HG02973 (cell line): ENCODE measurements around the gene PDE6A.

Source experiments
- ATAC-seq: cut with Tn5 transposase; IDR thresholded peaks from one replicate; pipeline ENCODE4 v1.9.1; 2021; ENCODE audit warnings: moderate library complexity; ENCODE audit not compliant: unreplicated experiment

PDE6A gene

GRCh38 chr5:149820536-149821510 is 123.8 kb downstream of the PDE6A start:
- no peak for ATAC-seq

GRCh38 chr5:149820012-149820411 is 124.6 kb downstream of the PDE6A start:
- no peak for ATAC-seq

DNA sequence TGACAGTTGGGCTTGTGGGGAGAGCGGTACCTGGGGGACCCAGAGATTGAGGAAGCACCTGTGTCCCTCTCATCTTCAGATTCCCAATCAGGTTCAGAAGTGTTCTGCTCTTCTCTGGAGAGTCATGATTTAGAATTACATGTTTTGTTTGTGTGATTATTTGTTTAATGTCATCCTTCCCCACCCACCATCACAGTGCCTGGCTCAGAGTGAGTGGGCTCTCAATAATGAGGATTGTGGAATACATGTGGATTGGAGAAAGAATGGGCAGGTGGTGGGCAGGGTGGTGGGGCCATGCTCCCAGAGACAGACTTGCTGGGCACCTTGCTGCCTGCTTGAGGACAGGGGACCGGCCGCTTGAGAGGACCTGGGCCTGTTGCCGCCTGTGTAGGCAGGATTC is 126.5 kb downstream of the PDE6A start:
- no peak for ATAC-seq

DNA sequence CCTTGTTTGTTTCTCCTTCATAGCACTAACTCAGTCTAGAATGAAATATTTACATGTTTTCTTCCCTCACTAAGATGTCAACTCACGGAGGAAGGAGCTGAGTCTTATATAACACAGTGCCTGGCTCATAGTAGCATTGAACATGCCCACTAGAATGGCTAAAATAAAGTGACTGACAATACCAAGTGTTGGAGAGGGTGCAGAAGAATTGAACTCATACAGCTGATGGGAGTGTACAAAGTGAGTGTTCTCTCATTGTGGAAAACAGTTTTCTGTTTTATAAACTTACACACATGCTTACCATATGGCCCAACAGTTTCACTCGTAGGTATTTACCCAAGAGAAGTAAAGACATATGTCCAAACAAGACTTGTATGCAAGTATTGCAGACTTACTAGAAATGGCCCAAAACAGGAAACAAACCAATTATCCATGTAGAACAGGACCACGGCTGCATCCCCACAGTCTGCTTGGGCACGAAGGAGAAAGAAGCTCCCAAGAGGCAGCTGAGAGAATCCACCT is 127.0 kb downstream of the PDE6A start:
- ATAC-seq: no peak

- no peak for ATAC-seq
Measured at GRCh38 chr5:149816661-149817060, 127.9 kb downstream of the PDE6A start.

DNA sequence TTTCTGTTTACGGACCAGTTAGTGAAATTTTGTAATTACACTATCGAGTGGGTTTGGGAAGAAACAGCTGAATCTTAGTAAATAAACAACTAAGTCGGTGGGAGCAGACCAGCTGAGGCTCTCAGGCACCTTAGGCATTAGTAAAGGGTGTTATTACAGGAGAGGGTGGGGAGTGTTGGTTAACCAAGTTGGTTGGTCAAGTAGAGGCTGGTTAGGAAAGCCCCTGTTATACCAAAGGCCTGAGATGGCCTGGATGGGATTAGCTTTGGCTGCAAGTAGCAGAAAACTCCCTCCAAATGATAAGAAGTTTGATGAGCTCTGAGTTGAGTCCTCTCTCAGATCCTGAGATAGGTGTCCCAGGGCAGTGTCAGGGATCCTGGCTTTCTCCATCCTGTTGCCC is 133.1 kb downstream of the PDE6A start:
- ATAC-seq: no peak

- no peak for ATAC-seq
Measured at GRCh38 chr5:149810856-149811255, 133.7 kb downstream of the PDE6A start.

DNA sequence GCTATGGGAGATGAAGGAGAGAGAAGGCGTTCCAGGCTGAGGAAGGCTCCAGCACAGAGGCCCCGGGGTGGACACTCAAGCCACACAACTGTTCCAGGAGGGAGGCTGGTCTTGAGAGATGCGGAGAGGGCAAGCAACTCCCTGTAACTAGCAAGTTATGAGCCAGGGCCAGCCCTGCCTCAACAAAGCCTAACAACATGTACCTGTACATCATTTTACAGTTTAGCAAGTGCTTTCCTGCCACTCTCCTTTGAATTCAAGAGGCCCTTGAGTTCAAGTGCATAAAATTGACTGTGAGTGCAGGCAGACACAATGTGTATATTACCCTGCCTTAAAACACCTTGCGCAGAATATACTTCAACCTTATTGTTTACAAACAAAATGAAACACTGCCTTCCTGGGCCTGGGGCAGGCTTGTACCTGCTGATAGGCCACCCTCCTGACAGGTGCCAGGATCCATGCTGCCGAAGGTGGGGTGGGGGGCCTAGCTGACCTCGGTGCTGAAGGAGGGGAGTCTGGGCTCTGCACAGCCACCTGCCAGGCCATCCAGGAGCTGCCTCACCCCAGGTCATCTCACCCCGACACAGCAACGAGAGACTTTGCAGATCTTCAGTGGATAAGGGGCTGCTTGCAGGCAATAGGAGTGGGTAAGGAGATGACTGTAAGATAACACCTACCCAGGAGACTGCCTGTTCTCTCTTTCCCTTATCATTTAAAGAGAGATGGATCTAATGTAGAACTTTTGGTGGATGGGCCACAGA is 134.5 kb downstream of the PDE6A start:
- no peak for ATAC-seq

- no peak for ATAC-seq
Measured at GRCh38 chr5:149808264-149808982, 136.2 kb downstream of the PDE6A start.
